HepG2 (cell line): ENCODE measurements around the gene RAD9A. TPM values are rescaled to one million over a fixed set of nuclear protein-coding genes. Genes with fewer than 3 reads are reported as not detected.

Experiments
- ARID4A ChIP-seq: sonication (generic); formaldehyde crosslinking; IDR thresholded peaks from 2 replicates; pipeline ENCODE4 v1.5.0; 2020; ENCODE audit warnings: mild to moderate bottlenecking, missing genetic modification reagents, borderline replicate concordance
- FOXA1 ChIP-seq, 2 experiments: fragments of 450-650 bp in 1 of 2; sonication (generic) in 1 of 2; formaldehyde crosslinking in 1 of 2; IDR thresholded peaks; 2 replicates each; pipeline versions ENCODE4 v1.4.0 to v1.6.1; 2016 to 2020; ENCODE audit warnings: missing genetic modification reagents in 1 of 2
- MAFF ChIP-seq: IDR thresholded peaks from 2 replicates; pipeline ENCODE4 v1.6.1; 2011; ENCODE audit warnings: low read depth, low read length, improper control_type of control experiment
- MYPOP ChIP-seq: sonication (generic); formaldehyde crosslinking; IDR thresholded peaks from 2 replicates; pipeline ENCODE4 v1.8.1; 2023; ENCODE audit warnings: mild to moderate bottlenecking, moderate library complexity, missing genetic modification reagents
- NR2C2 ChIP-seq: sonication (generic); formaldehyde crosslinking; IDR thresholded peaks from 2 replicates; pipeline ENCODE4 v1.4.0; 2020; ENCODE audit warnings: missing genetic modification reagents, mild to moderate bottlenecking, moderate library complexity, borderline replicate concordance
- POGZ ChIP-seq: sonication (generic); formaldehyde crosslinking; IDR thresholded peaks from 2 replicates; pipeline ENCODE4 v1.4.0; 2020; ENCODE audit warnings: mild to moderate bottlenecking, missing genetic modification reagents
- RXRB ChIP-seq: IDR thresholded peaks from 2 replicates; pipeline ENCODE4 v1.6.1; 2016; ENCODE audit warnings: borderline replicate concordance, missing genetic modification reagents, missing compliant biosample characterization
- SRF ChIP-seq: IDR thresholded peaks from 2 replicates; pipeline ENCODE4 v1.6.1; 2011; ENCODE audit warnings: mild to moderate bottlenecking, low read depth, low read length, moderate library complexity
- TARDBP ChIP-seq: sonication (generic); formaldehyde crosslinking; IDR thresholded peaks from 2 replicates; pipeline ENCODE4 v1.8.0; 2022; ENCODE audit warnings: mild to moderate bottlenecking, missing genetic modification reagents
- TBL1XR1 ChIP-seq: fragments of 150-350 bp; IDR thresholded peaks from 2 replicates; pipeline ENCODE4 v1.6.1; 2014; ENCODE audit warnings: borderline replicate concordance, low read length; ENCODE audit not compliant: partially characterized antibody
- TFAP4 ChIP-seq: sonication (generic); IDR thresholded peaks from 2 replicates; pipeline ENCODE4 v1.6.1; 2016; ENCODE audit warnings: low read depth, borderline replicate concordance
- ZBTB33 ChIP-seq: sonication (generic); formaldehyde crosslinking; IDR thresholded peaks from 2 replicates; pipeline ENCODE4 v1.4.0; 2020; ENCODE audit warnings: missing genetic modification reagents
- ZBTB7A ChIP-seq: sonication (generic); formaldehyde crosslinking; IDR thresholded peaks from 2 replicates; pipeline ENCODE4 v1.8.0; 2022; ENCODE audit warnings: mild to moderate bottlenecking, missing genetic modification reagents
- ZFP36 ChIP-seq: fragments of 150-350 bp; IDR thresholded peaks from 2 replicates; pipeline ENCODE4 v1.6.1; 2018; ENCODE audit warnings: borderline replicate concordance, low read length, low read depth; ENCODE audit not compliant: partially characterized antibody
- ZNF276 ChIP-seq: sonication (generic); formaldehyde crosslinking; IDR thresholded peaks from 2 replicates; pipeline ENCODE4 v1.4.0; 2020; ENCODE audit warnings: mild to moderate bottlenecking, low read depth, missing genetic modification reagents
- ZNF772 ChIP-seq: sonication (generic); formaldehyde crosslinking; IDR thresholded peaks from 2 replicates; pipeline ENCODE4 v1.5.0; 2020; ENCODE audit warnings: mild to moderate bottlenecking, missing genetic modification reagents
- polyA plus RNA-seq, 8 experiments: library from polyadenylated mRNA; depleted of rRNA in 3 of 8; stranded (reverse) in 7 of 8; unstranded in 1 of 8; fragments of >200 nt; fragmentation: Illumina TruSeq in 4 of 8; extraction: Trizol in 4 of 8; gene quantifications; 2 replicates each; pipeline versions ENCODE4 v1.2.1 to v1.2.3, GENCODE V29; 2011 to 2016; ENCODE audit warnings: low read depth in 4 of 8, missing spikeins in 1 of 8, mixed read lengths in 1 of 8; ENCODE audit not compliant: insufficient read depth in 1 of 8
- total RNA-seq, 5 experiments: library from RNA; depleted of rRNA; stranded (reverse); fragments of >200 nt; fragmentation: Illumina TruSeq; extraction: Trizol; gene quantifications; 2 replicates each; pipeline ENCODE4 v1.2.3, GENCODE V29; 2016; ENCODE audit warnings: low read depth in 1 of 5

RAD9A gene
- total and polyA plus RNA-seq, 2 of the 13 experiments (the other 11 are each of a cell fraction or from before 2014, with no cell fraction given), result 10.1 to 15.7 TPM

- TF ChIP-seq ARID4A (CRISPR knock-in tag) (peak; percentile 45), SRF (peak; percentile 81), TFAP4 (peak; percentile 48; the same call in 1 of the 2 replicates), ZNF276 (CRISPR knock-in tag) (no peak), ZBTB7A (CRISPR knock-in tag) (no peak), ZFP36 (peak; percentile 99), ZBTB33 (CRISPR knock-in tag) (peak; percentile 26; the same call in 1 of the 2 replicates), POGZ (CRISPR knock-in tag) (peak; percentile 71; the same call in 1 of the 2 replicates), NR2C2 (CRISPR knock-in tag) (peak; percentile 86), FOXA1 (IDR thresholded peaks at IDR 0.05) (no peak), FOXA1 (CRISPR knock-in tag; IDR thresholded peaks at IDR 0.05) (peak; percentile 79), MAFF (no peak), TBL1XR1 (no peak), TARDBP (0 out of 2 replicates have a peak, but pooled peaks have one; percentile 27), RXRB (peak; percentile 78; the same call in 1 of the 2 replicates), MYPOP (CRISPR knock-in tag) (0 out of 2 replicates have a peak, but pooled peaks have one; percentile 22), ZNF772 (CRISPR knock-in tag) (peak; percentile 67; the same call in 1 of the 2 replicates)
Observed at GRCh38 chr11:67354075-67355022, 37.4 kb upstream of the RAD9A start (continued).
